ENCODE data around the gene FAM120B.

GRCh38 chr6:170447561-170447930, 141.0 kb downstream of the FAM120B start:
- TF ChIP-seq, protein P1, sequence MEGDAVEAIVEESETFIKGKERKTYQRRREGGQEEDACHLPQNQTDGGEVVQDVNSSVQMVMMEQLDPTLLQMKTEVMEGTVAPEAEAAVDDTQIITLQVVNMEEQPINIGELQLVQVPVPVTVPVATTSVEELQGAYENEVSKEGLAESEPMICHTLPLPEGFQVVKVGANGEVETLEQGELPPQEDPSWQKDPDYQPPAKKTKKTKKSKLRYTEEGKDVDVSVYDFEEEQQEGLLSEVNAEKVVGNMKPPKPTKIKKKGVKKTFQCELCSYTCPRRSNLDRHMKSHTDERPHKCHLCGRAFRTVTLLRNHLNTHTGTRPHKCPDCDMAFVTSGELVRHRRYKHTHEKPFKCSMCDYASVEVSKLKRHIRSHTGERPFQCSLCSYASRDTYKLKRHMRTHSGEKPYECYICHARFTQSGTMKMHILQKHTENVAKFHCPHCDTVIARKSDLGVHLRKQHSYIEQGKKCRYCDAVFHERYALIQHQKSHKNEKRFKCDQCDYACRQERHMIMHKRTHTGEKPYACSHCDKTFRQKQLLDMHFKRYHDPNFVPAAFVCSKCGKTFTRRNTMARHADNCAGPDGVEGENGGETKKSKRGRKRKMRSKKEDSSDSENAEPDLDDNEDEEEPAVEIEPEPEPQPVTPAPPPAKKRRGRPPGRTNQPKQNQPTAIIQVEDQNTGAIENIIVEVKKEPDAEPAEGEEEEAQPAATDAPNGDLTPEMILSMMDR (IDR thresholded peaks at IDR 0.05): no peak
- TF ChIP-seq POLR2AphosphoS5 (IDR thresholded peaks at IDR 0.05): no peak

Measured in breast epithelium (tissue), 3 donors.